DND-41 (cell line): ENCODE data around the gene CCR7.

Experiments
- EZH2 ChIP-seq: IDR thresholded peaks from 3 replicates; pipeline ENCODE4 v1.6.1; 2012; ENCODE audit warnings: borderline replicate concordance, low read depth, mild to moderate bottlenecking, moderate library complexity, low read length, inconsistent platforms; ENCODE audit not compliant: severe bottlenecking
- TF ChIP-seq, protein P1 (sequence below): IDR thresholded peaks from 2 replicates; pipeline ENCODE4 v1.5.1; 2012; ENCODE audit warnings: borderline replicate concordance, low read length, moderate library complexity, mild to moderate bottlenecking; ENCODE audit not compliant: poor library complexity, severe bottlenecking; ENCODE audit errors: extremely low read depth

DNA sequence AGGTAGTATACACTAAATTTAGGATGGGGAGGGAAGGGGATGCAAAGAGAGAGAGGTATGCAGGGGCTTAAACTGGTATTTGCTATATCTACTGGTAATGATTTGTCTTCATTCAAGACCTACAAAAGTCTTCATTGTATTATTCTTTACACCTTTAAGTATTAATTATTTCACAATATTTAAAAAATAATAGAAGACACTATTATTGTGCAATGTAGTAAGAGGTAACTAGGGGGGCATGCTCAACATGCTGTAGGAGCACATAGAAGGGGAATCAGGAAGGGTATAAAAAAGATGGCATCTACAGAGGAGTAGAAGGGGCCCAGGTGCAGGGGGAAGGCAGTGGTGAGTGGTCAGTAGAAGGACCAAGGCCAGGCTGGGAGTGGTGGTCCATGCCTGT lies 14.9 kb upstream of the CCR7 start:
- no peak for TF ChIP-seq EZH2
- TF ChIP-seq, protein P1, sequence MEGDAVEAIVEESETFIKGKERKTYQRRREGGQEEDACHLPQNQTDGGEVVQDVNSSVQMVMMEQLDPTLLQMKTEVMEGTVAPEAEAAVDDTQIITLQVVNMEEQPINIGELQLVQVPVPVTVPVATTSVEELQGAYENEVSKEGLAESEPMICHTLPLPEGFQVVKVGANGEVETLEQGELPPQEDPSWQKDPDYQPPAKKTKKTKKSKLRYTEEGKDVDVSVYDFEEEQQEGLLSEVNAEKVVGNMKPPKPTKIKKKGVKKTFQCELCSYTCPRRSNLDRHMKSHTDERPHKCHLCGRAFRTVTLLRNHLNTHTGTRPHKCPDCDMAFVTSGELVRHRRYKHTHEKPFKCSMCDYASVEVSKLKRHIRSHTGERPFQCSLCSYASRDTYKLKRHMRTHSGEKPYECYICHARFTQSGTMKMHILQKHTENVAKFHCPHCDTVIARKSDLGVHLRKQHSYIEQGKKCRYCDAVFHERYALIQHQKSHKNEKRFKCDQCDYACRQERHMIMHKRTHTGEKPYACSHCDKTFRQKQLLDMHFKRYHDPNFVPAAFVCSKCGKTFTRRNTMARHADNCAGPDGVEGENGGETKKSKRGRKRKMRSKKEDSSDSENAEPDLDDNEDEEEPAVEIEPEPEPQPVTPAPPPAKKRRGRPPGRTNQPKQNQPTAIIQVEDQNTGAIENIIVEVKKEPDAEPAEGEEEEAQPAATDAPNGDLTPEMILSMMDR = no peak
